Uterus (tissue), 4 donors: Measurements from ENCODE around the gene SPINT3. TPM values are rescaled to one million over a fixed set of nuclear protein-coding genes. Genes with fewer than 3 reads are reported as not detected.

Source experiments
- DNase-seq, 2 donors: peaks; one replicate each; pipeline ENCODE4 v3.0.0-alpha.2; 2019 to 2020
- H3K27ac ChIP-seq, 2 donors: fragments of 200-600 bp; sonication (generic); 1 replicate in 1 of 2; 2 replicates in 1 of 2; pipeline ENCODE4 v1.5.1; 2016 to 2018
- H3K27me3 ChIP-seq, 2 donors: fragments of 200-600 bp; sonication (generic); one replicate each; pipeline ENCODE4 v1.5.1; 2018 to 2019; ENCODE audit warnings: control low read depth in 1 of 2
- H3K36me3 ChIP-seq, 2 donors: fragments of 200-600 bp; sonication (generic); one replicate each; pipeline ENCODE4 v1.5.1; 2019; ENCODE audit warnings: control low read depth in 1 of 2
- H3K4me1 ChIP-seq, 2 donors: fragments of 200-600 bp; sonication (generic); one replicate each; pipeline ENCODE4 v1.5.1; 2018 to 2019; ENCODE audit warnings: control low read depth in 1 of 2
- H3K4me3 ChIP-seq, 2 donors: fragments of 200-600 bp; sonication (generic); 1 replicate in 1 of 2; 2 replicates in 1 of 2; pipeline ENCODE4 v1.5.1; 2018 to 2019; ENCODE audit warnings: mild to moderate bottlenecking in 1 of 2
- H3K9me3 ChIP-seq, 2 donors: fragments of 200-600 bp; sonication (generic); one replicate each; pipeline ENCODE4 v1.5.1; 2019; ENCODE audit warnings: control low read depth in 1 of 2
- CTCF ChIP-seq, 4 experiments: fragments of 200-600 bp in 2 of 4; fragments of 450-650 bp in 2 of 4; sonication (generic) in 2 of 4; IDR thresholded peaks; one replicate each; pipeline ENCODE4 v1.5.1; 2016 to 2019; ENCODE audit warnings: antibody characterized with exemption in 4 of 4, mild to moderate bottlenecking in 2 of 4, moderate library complexity in 1 of 4
- POLR2A ChIP-seq, 2 donors: fragments of 450-650 bp; IDR thresholded peaks; one replicate each; pipeline ENCODE4 v1.6.1; 2016; ENCODE audit warnings: antibody characterized with exemption in 2 of 2, mild to moderate bottlenecking in 1 of 2, moderate library complexity in 1 of 2
- intact Hi-C: fragments of 100-400 bp; cut with DNase I; formaldehyde crosslinking; loops from one replicate; pipeline ENCODE4 v1.15.1; 2023; ENCODE audit warnings: low total_unique reads
- total RNA-seq, 4 donors: library from RNA; depleted of rRNA in 3 of 4; stranded (reverse); fragments of >200 nt in 3 of 4; gene quantifications; one replicate each; pipeline versions ENCODE4 v1.1.0 to v1.2.4, GENCODE V29; 2014 to 2023
- donor health status: DM: yes; HTN: yes; CAD: no.

SPINT3 gene
- total RNA-seq, 4 donors from 2014 or later, result not detected

GRCh38 chr20:45548410-45548809 is 33.0 kb upstream of the SPINT3 start:
- Histone ChIP-seq H3K27me3 (no peaks in the 10 kb centered on the region), H3K36me3 (no peaks in the 10 kb centered on the region), H3K4me1 (no peaks in the 10 kb centered on the region), H3K4me3 (no peak overlapping the region), H3K27ac (no peak overlapping the region), H3K9me3 (no peaks in the 10 kb centered on the region)
- no peak for DNase-seq
- intact Hi-C loops, result no loop called here
- TF ChIP-seq CTCF (IDR thresholded peaks at IDR 0.05) (no peak), POLR2A (IDR thresholded peaks at IDR 0.05) (no peak)

GRCh38 chr20:45547206-45547770 is 31.9 kb upstream of the SPINT3 start, which contains the start of gene EPPIN:
Gene EPPIN (minus strand): TSS chr20:45547401. CDS start chr20:45547357, 44 bp downstream.
- TF ChIP-seq CTCF (IDR thresholded peaks at IDR 0.05), result no peak
- TF ChIP-seq POLR2A (IDR thresholded peaks at IDR 0.05), result no peak
- H3K27me3 ChIP-seq, result no peaks in the 10 kb centered on the region
- H3K27ac ChIP-seq, result no peak within 1 kb of the TSS
- intact Hi-C loops, result no loop called here
- no peaks in the 10 kb centered on the region for H3K4me1 ChIP-seq
- no peaks in the 10 kb centered on the region for H3K36me3 ChIP-seq
- DNase-seq, result no peak
- H3K9me3 ChIP-seq, result no peaks in the 10 kb centered on the region
- no peak within 1 kb of the TSS for H3K4me3 ChIP-seq

GRCh38 chr20:45545754-45546453 is 30.5 kb upstream of the SPINT3 start:
- Histone ChIP-seq H3K27me3 (no peaks in the 10 kb centered on the region), H3K4me1 (no peaks in the 10 kb centered on the region), H3K4me3 (no peak overlapping the region), H3K9me3 (no peaks in the 10 kb centered on the region), H3K27ac (no peak overlapping the region), H3K36me3 (no peaks in the 10 kb centered on the region)
- TF ChIP-seq CTCF (IDR thresholded peaks at IDR 0.05) (peak in 3 of 4 experiments; percentile 12 to 33 (median 16)), POLR2A (IDR thresholded peaks at IDR 0.05) (no peak)
- no peak for DNase-seq
- intact Hi-C loops, result no loop called here

- intact Hi-C loops, result no loop called here
- DNase-seq, result no peak
These were observed 29.9 kb upstream of the SPINT3 start for GRCh38 chr20:45545351-45545750.

More at GRCh38 chr20:45545351-45545750, 29.9 kb upstream of the SPINT3 start:
- Histone ChIP-seq H3K27me3 (no peaks in the 10 kb centered on the region), H3K4me3 (no peak overlapping the region), H3K4me1 (no peaks in the 10 kb centered on the region), H3K36me3 (no peaks in the 10 kb centered on the region), H3K27ac (no peak overlapping the region), H3K9me3 (no peaks in the 10 kb centered on the region)
- TF ChIP-seq POLR2A (IDR thresholded peaks at IDR 0.05) (no peak), CTCF (IDR thresholded peaks at IDR 0.05) (no peak)
